Liver (tissue), 9 donors: Measurements from ENCODE around the gene GPR22. TPM values are rescaled to one million over a fixed set of nuclear protein-coding genes. Genes with fewer than 3 reads are reported as not detected.

Source experiments
- DNase-seq: peaks from one replicate; pipeline ENCODE4 v3.0.0-alpha.2; 2017; ENCODE audit warnings: low spot score
- H3K27ac ChIP-seq, 2 donors: one replicate each; pipeline ENCODE4 v1.7.0; 2013; ENCODE audit warnings: inconsistent platforms in 2 of 2, low read length in 2 of 2, control low read depth in 1 of 2, low read depth in 1 of 2, mild to moderate bottlenecking in 1 of 2
- H3K27me3 ChIP-seq, 4 donors: one replicate each; pipeline versions ENCODE4 v1.6.1 to v1.7.0; 2013; ENCODE audit warnings: low read length in 3 of 4, inconsistent platforms in 1 of 4, mild to moderate bottlenecking in 1 of 4, moderate library complexity in 1 of 4; ENCODE audit not compliant: control insufficient read depth in 4 of 4, insufficient read depth in 4 of 4
- H3K36me3 ChIP-seq, 4 donors: one replicate each; pipeline versions ENCODE4 v1.6.1 to v1.7.0; 2013; ENCODE audit warnings: low read length in 3 of 4, mild to moderate bottlenecking in 3 of 4, low read depth in 1 of 4, moderate library complexity in 1 of 4; ENCODE audit not compliant: control insufficient read depth in 4 of 4, insufficient read depth in 3 of 4
- H3K4me1 ChIP-seq, 4 donors: one replicate each; pipeline versions ENCODE4 v1.6.1 to v1.7.0; 2013; ENCODE audit warnings: low read length in 3 of 4, mild to moderate bottlenecking in 3 of 4, moderate library complexity in 1 of 4; ENCODE audit not compliant: control insufficient read depth in 4 of 4, insufficient read depth in 4 of 4
- H3K4me3 ChIP-seq, 3 donors: one replicate each; pipeline versions ENCODE4 v1.6.1 to v1.7.0; 2013; ENCODE audit warnings: low read length in 3 of 3, control low read depth in 1 of 3, low read depth in 1 of 3, mild to moderate bottlenecking in 1 of 3
- H3K9ac ChIP-seq, 2 donors: one replicate each; pipeline ENCODE4 v1.7.0; 2013; ENCODE audit warnings: low read length in 2 of 2, mild to moderate bottlenecking in 2 of 2, moderate library complexity in 2 of 2, control low read depth in 1 of 2, low read depth in 1 of 2
- H3K9me3 ChIP-seq, 4 donors: one replicate each; pipeline versions ENCODE4 v1.6.1 to v1.7.0; 2013; ENCODE audit warnings: low read length in 3 of 4; ENCODE audit not compliant: control insufficient read depth in 4 of 4
- ATF3 ChIP-seq: IDR thresholded peaks from 2 replicates; pipeline ENCODE4 v1.6.1; 2016; ENCODE audit warnings: antibody characterized with exemption
- CTCF ChIP-seq: fragments of 150-350 bp; IDR thresholded peaks from 2 replicates; pipeline ENCODE4 v1.5.1; 2017; ENCODE audit warnings: improper control_type of control experiment, low read depth, low read length; ENCODE audit not compliant: missing input control
- EGR1 ChIP-seq, 2 donors: IDR thresholded peaks; 2 replicates each; pipeline ENCODE4 v1.6.1; 2016 to 2018; ENCODE audit warnings: antibody characterized with exemption in 2 of 2, low read depth in 2 of 2
- FOXA1 ChIP-seq: IDR thresholded peaks from 2 replicates; pipeline ENCODE4 v1.6.1; 2016; ENCODE audit warnings: antibody characterized with exemption
- GABPA ChIP-seq, 2 donors: IDR thresholded peaks in 1 of 2; conservative IDR thresholded peaks in 1 of 2; 2 replicates each; pipeline ENCODE4 v1.6.1; 2016; ENCODE audit warnings: antibody characterized with exemption in 2 of 2, mild to moderate bottlenecking in 1 of 2, moderate library complexity in 1 of 2
- HNF4G ChIP-seq: IDR thresholded peaks from 2 replicates; pipeline ENCODE4 v1.6.1; 2016; ENCODE audit warnings: antibody characterized with exemption
- JUND ChIP-seq, 2 donors: IDR thresholded peaks; 2 replicates each; pipeline ENCODE4 v1.6.1; 2016; ENCODE audit warnings: antibody characterized with exemption in 2 of 2
- MAX ChIP-seq: IDR thresholded peaks from 2 replicates; pipeline ENCODE4 v1.6.1; 2016; ENCODE audit warnings: antibody characterized with exemption
- NR2F2 ChIP-seq: IDR thresholded peaks from 2 replicates; pipeline ENCODE4 v1.6.1; 2016; ENCODE audit warnings: antibody characterized with exemption
- RAD21 ChIP-seq, 2 donors: IDR thresholded peaks; 2 replicates each; pipeline ENCODE4 v1.6.1; 2016; ENCODE audit warnings: antibody characterized with exemption in 2 of 2, mild to moderate bottlenecking in 2 of 2
- REST ChIP-seq: IDR thresholded peaks from 2 replicates; pipeline ENCODE4 v1.6.1; 2016; ENCODE audit warnings: antibody characterized with exemption, mild to moderate bottlenecking
- RXRA ChIP-seq, 2 donors: IDR thresholded peaks; 2 replicates each; pipeline ENCODE4 v1.6.1; 2017 to 2018; ENCODE audit warnings: antibody characterized with exemption in 2 of 2, mild to moderate bottlenecking in 1 of 2
- SP1 ChIP-seq: IDR thresholded peaks from 2 replicates; pipeline ENCODE4 v1.6.1; 2018; ENCODE audit warnings: antibody characterized with exemption, mild to moderate bottlenecking
- YY1 ChIP-seq: IDR thresholded peaks from 2 replicates; pipeline ENCODE4 v1.6.1; 2016; ENCODE audit warnings: antibody characterized with exemption, mild to moderate bottlenecking
- ZBTB33 ChIP-seq: IDR thresholded peaks from 2 replicates; pipeline ENCODE4 v1.6.1; 2016; ENCODE audit warnings: antibody characterized with exemption
- WGBS: extraction: QIAGEN DNeasy Blood & Tissue Kit; methylation state at CpG from one replicate; pipeline ENCODE4 v1.1.7; 2013; 5-methylcytosine and 5-hydroxymethylcytosine counted together
- polyA plus RNA-seq, 2 donors: library from polyadenylated mRNA; stranded (reverse) in 1 of 2; unstranded in 1 of 2; fragments of 200-250 nt in 1 of 2; fragments of >200 nt in 1 of 2; fragmentation: Nextera tagmentation in 1 of 2; extraction: Ambion mirVana in 1 of 2; gene quantifications; one replicate each; pipeline versions ENCODE4 v1.2.1 to v1.2.3, GENCODE V29; 2013 to 2015
- total RNA-seq, 2 donors: library from RNA; depleted of rRNA; stranded (reverse); fragments of >200 nt; gene quantifications; one replicate each; pipeline ENCODE4 v1.2.3, GENCODE V29; 2014
- donor health status: healthy.
- donor health status: healthy.
- donor health status: healthy.
- donor health status: healthy.
- donor health status: healthy.

GPR22 gene
- total and polyA plus RNA-seq, 4 donors: 2.1 TPM; not detected in 3

- Histone ChIP-seq H3K27me3 (no peaks in the 10 kb centered on the region), H3K27ac (no peak overlapping the region), H3K4me1 (peaks cover 0 to 1% (median 0%) of the 10 kb centered on the region in 4 donors), H3K4me3 (no peak overlapping the region), H3K9ac (no peak overlapping the region), H3K9me3 (no peaks in the 10 kb centered on the region), H3K36me3 (no peaks in the 10 kb centered on the region)
- DNase-seq: no peak
- TF ChIP-seq EGR1 (IDR thresholded peaks at IDR 0.05; ENCODE audit: low read depth in 2 of 2) (no peak), JUND (IDR thresholded peaks at IDR 0.05) (no peak), HNF4G (no peak), REST (no peak), FOXA1 (no peak), SP1 (no peak), CTCF (no peak), RAD21 (IDR thresholded peaks at IDR 0.05) (no peak), RXRA (IDR thresholded peaks at IDR 0.05) (no peak), ZBTB33 (no peak), GABPA (IDR thresholded peaks at IDR 0.05 in 1 of 2, conservative IDR thresholded peaks at IDR 0.05 in 1 of 2) (no peak), MAX (no peak), YY1 (no peak), ATF3 (no peak), NR2F2 (no peak)
- WGBS: 98% methylated on average over 5 of the region's 5 CpGs
These were observed 30.8 kb upstream of the GPR22 start for GRCh38 chr7:107439025-107439424.
